ENCODE results near the gene EXOC6. TPM values are rescaled to one million over a fixed set of nuclear protein-coding genes. Genes with fewer than 3 reads are reported as not detected.

EXOC6 gene
- total RNA-seq, 3 donors from 2014 or later (not counting 1 experiment from before 2014, with no cell fraction given): 12.1 to 18.2 (median 16.1) TPM

DNA sequence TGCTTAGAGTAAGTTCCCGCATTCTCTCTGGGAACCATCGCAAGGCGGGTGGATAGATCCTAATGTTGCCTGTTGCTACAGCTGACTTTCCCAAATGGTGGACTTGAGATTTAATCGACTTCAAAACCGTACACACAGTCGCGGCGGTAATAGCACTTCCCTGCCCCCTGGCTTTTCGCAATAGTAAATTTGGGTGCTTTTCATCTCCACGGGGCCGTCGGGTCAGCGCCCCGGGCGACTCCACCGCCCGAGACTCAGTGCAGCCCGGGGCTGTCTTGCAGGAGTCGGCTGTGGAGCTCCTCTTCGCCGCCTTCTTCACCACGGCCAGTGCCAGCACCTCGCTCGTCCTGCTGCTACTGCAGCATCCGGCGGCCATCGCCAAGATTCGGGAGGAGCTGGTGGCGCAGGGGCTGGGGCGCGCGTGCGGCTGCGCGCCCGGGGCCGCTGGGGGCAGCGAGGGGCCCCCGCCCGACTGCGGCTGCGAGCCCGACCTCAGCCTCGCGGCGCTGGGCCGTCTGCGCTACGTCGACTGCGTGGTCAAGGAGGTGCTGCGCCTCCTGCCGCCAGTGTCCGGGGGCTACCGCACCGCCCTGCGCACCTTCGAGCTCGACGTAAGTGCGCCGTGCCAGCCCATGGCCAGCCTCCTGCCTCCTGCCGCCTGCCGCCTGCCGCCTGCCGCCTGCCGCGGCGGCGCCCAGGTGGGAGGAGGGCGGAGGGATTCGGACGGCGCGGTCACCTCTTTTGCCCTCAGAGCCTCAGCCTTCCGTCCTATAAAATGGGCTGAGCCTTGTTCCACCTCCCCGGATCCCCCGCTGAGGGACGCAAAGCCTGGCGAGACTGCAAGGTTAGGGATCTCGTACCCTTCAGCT, 217.6 kb downstream of the EXOC6 start:
- H3K27me3 ChIP-seq (ENCODE audit: control insufficient read depth, insufficient read depth, low read length): peaks cover 15% of the 10 kb centered on the region
- TF ChIP-seq, protein P1, sequence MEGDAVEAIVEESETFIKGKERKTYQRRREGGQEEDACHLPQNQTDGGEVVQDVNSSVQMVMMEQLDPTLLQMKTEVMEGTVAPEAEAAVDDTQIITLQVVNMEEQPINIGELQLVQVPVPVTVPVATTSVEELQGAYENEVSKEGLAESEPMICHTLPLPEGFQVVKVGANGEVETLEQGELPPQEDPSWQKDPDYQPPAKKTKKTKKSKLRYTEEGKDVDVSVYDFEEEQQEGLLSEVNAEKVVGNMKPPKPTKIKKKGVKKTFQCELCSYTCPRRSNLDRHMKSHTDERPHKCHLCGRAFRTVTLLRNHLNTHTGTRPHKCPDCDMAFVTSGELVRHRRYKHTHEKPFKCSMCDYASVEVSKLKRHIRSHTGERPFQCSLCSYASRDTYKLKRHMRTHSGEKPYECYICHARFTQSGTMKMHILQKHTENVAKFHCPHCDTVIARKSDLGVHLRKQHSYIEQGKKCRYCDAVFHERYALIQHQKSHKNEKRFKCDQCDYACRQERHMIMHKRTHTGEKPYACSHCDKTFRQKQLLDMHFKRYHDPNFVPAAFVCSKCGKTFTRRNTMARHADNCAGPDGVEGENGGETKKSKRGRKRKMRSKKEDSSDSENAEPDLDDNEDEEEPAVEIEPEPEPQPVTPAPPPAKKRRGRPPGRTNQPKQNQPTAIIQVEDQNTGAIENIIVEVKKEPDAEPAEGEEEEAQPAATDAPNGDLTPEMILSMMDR (IDR thresholded peaks at IDR 0.05): no peak
- no peak overlapping the region for H3K27ac ChIP-seq (ENCODE audit: low read length)
- Mint-ChIP-seq H3K27me3 (ENCODE audit: low read depth in 2 of 2) (peaks cover 44 to 69% of the 10 kb centered on the region in 2 donors), H3K27ac (no peak overlapping the region), H3K36me3 (no peaks in the 10 kb centered on the region), H3K9me3 (no peaks in the 10 kb centered on the region), H3K4me3 (no peak overlapping the region), H3K4me1 (peaks cover 13 to 14% of the 10 kb centered on the region in 2 donors)
- no peak for DNase-seq
- peaks cover 16% of the 10 kb centered on the region for H3K4me1 ChIP-seq (ENCODE audit: control insufficient read depth, insufficient read depth, low read length)
- no peak for ATAC-seq
- WGBS (ENCODE audit: insufficient coverage): 7% methylated on average over 81 of the region's 81 CpGs
- H3K36me3 ChIP-seq (ENCODE audit: control insufficient read depth, insufficient read depth, low read length): no peaks in the 10 kb centered on the region
- no peak overlapping the region for H3K4me3 ChIP-seq (ENCODE audit: low read length)
- H3K9me3 ChIP-seq (ENCODE audit: control insufficient read depth, insufficient read depth, low read length): no peaks in the 10 kb centered on the region
- intact Hi-C loops (cut with micrococcal nuclease): no loop called here

DNA sequence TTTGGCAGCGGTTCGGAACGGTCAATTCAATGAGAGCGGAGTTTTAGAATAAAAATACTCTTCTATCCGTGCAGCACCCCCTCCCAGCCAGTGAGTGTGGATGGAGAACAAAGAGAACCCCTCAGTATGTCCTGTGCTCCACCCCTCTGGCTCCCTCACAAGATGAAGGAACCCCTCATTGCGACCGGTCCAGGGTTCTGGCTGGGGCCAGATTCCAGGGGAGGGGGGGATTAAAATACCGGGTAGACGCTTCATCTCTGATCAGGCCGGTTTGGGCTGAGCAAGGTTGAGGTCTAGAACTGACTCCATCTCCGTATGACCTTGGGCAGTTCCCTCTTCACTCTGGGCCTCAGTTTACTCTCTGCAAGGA, 218.2 kb downstream of the EXOC6 start:
- H3K27me3 ChIP-seq (ENCODE audit: control insufficient read depth, insufficient read depth, low read length): peaks cover 18% of the 10 kb centered on the region

DNA sequence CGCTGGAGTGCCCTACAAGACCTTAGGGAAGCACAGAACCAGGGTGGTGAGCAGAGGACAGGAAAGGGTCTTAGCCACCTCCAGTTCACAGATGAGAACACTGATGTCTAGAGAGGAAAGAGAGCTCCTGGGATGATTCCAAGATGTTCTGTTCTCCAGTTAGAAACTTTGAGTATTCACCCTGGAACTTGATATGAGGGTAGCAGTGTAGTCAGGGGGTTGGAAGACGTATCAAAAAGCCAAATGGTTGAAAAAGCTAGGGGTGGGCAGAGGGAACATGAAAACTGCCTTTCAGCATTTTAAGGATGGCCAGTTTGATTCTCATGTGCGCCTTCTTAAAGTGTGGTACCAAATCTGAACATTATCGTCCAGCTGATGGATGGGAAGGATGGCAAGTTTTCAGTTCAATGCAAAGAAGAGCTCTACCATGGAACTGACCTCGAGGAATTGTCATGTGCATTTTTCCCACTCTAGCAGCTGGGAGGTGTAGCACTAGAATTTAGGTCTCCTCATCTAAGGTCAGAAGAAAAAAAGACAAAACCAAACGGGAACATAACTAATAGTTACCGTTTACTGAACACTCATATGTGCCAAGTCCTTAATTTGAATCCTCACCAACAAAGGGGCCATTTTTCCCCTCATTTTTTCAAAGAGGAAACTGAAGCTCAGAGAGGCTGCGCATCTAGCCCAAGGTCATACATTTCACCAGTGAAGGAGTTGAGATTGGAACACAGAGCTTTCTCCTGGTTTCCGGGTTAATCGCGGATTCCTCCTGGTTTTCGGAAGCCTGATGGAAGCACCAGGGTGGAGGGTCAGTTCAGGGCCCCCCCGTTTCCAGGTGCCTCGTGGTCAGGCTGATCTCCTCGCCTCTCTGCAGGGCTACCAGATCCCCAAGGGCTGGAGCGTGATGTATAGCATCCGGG, 219.4 kb downstream of the EXOC6 start:
- no peak overlapping the region for H3K27ac ChIP-seq (ENCODE audit: low read length)
- no peaks in the 10 kb centered on the region for H3K36me3 ChIP-seq (ENCODE audit: control insufficient read depth, insufficient read depth, low read length)
- 12% methylated on average over 17 of the region's 17 CpGs for WGBS (ENCODE audit: insufficient coverage)
- H3K27me3 ChIP-seq (ENCODE audit: control insufficient read depth, insufficient read depth, low read length): peaks cover 25% of the 10 kb centered on the region
- no peak overlapping the region for H3K4me3 Mint-ChIP-seq
- no peak for ATAC-seq
- H3K27me3 Mint-ChIP-seq (ENCODE audit: low read depth in 2 of 2): peaks cover 46 to 74% of the 10 kb centered on the region in 2 donors
- no peak overlapping the region for H3K27ac Mint-ChIP-seq
- peaks cover 15% of the 10 kb centered on the region for H3K4me1 ChIP-seq (ENCODE audit: control insufficient read depth, insufficient read depth, low read length)
- H3K4me1 Mint-ChIP-seq: no peaks in the 10 kb centered on the region
- H3K4me3 ChIP-seq (ENCODE audit: low read length): no peak overlapping the region
- H3K36me3 Mint-ChIP-seq: no peaks in the 10 kb centered on the region
- no peaks in the 10 kb centered on the region for H3K9me3 ChIP-seq (ENCODE audit: control insufficient read depth, insufficient read depth, low read length)
- intact Hi-C loops (cut with micrococcal nuclease): no loop called here
- TF ChIP-seq, protein P1 (IDR thresholded peaks at IDR 0.05): no peak
- no peaks in the 10 kb centered on the region for H3K9me3 Mint-ChIP-seq
- no peak for DNase-seq

More for the DNA sequence above, 218.2 kb downstream of the EXOC6 start:
- Mint-ChIP-seq H3K4me3 (no peak overlapping the region), H3K27ac (no peak overlapping the region), H3K4me1 (peaks cover 11% of the 10 kb centered on the region in 2 donors), H3K27me3 (ENCODE audit: low read depth in 2 of 2) (peaks cover 46 to 73% of the 10 kb centered on the region in 2 donors), H3K9me3 (no peaks in the 10 kb centered on the region), H3K36me3 (no peaks in the 10 kb centered on the region)
- WGBS (ENCODE audit: insufficient coverage): 33% methylated on average over 10 of the region's 11 CpGs
- Histone ChIP-seq H3K36me3 (ENCODE audit: control insufficient read depth, insufficient read depth, low read length) (no peaks in the 10 kb centered on the region), H3K4me1 (ENCODE audit: control insufficient read depth, insufficient read depth, low read length) (peaks cover 12% of the 10 kb centered on the region), H3K4me3 (ENCODE audit: low read length) (no peak overlapping the region), H3K9me3 (ENCODE audit: control insufficient read depth, insufficient read depth, low read length) (no peaks in the 10 kb centered on the region), H3K27ac (ENCODE audit: low read length) (no peak overlapping the region)
- intact Hi-C loops (cut with micrococcal nuclease): no loop called here
- DNase-seq (no peak), ATAC-seq (no peak)
- TF ChIP-seq, protein P1 (IDR thresholded peaks at IDR 0.05): no peak
